SK-N-SH (cell line): Measurements from ENCODE around the gene RPS24.

Source experiments
- ELF1 ChIP-seq: IDR thresholded peaks from 2 replicates; pipeline ENCODE4 v1.4.0; 2012
- EP300 ChIP-seq, 2 experiments: IDR thresholded peaks; 2 replicates each; pipeline versions ENCODE4 v1.4.0 to v1.6.1; 2012; ENCODE audit warnings: borderline replicate concordance in 1 of 2, low read depth in 1 of 2, low read length in 1 of 2
- EZH2phosphoT487 ChIP-seq: fragments of 200-600 bp; sonication (generic); IDR thresholded peaks from 2 replicates; pipeline ENCODE4 v1.6.1; 2017; ENCODE audit warnings: low read depth, mixed run types, mild to moderate bottlenecking, antibody characterized with exemption, moderate library complexity, borderline replicate concordance
- MXI1 ChIP-seq: IDR thresholded peaks from 2 replicates; pipeline ENCODE4 v1.6.1; 2012; ENCODE audit warnings: mild to moderate bottlenecking, low read depth, low read length, improper control_type of control experiment
- RAD21 ChIP-seq: IDR thresholded peaks from 2 replicates; pipeline ENCODE4 v1.6.1; 2012; ENCODE audit warnings: mild to moderate bottlenecking, low read length
- RCOR1 ChIP-seq: fragments of 150-350 bp; IDR thresholded peaks from 2 replicates; pipeline ENCODE4 v1.6.1; 2017; ENCODE audit warnings: antibody characterized with exemption, low read length
- RFX5 ChIP-seq: IDR thresholded peaks from 2 replicates; pipeline ENCODE4 v1.6.1; 2012; ENCODE audit warnings: mild to moderate bottlenecking, improper control_type of control experiment, low read length
- TF ChIP-seq, protein P1 (sequence below): IDR thresholded peaks from 2 replicates; pipeline ENCODE4 v1.4.0; 2012; ENCODE audit warnings: low read depth, borderline replicate concordance
- TF ChIP-seq, protein P2 (sequence below): fragments of 200-600 bp; sonication (generic); IDR thresholded peaks from 2 replicates; pipeline ENCODE4 v1.6.1; 2017; ENCODE audit warnings: antibody characterized with exemption, mild to moderate bottlenecking, moderate library complexity
- TF ChIP-seq, protein P3 (sequence below): fragments of 150-350 bp; IDR thresholded peaks from 2 replicates; pipeline ENCODE4 v1.6.1; 2017; ENCODE audit warnings: antibody characterized with exemption, low read length, low read depth, borderline replicate concordance
- TF ChIP-seq, protein P4 (sequence below): IDR thresholded peaks from 2 replicates; pipeline ENCODE4 v1.4.0; 2012; ENCODE audit warnings: low read depth

DNA sequence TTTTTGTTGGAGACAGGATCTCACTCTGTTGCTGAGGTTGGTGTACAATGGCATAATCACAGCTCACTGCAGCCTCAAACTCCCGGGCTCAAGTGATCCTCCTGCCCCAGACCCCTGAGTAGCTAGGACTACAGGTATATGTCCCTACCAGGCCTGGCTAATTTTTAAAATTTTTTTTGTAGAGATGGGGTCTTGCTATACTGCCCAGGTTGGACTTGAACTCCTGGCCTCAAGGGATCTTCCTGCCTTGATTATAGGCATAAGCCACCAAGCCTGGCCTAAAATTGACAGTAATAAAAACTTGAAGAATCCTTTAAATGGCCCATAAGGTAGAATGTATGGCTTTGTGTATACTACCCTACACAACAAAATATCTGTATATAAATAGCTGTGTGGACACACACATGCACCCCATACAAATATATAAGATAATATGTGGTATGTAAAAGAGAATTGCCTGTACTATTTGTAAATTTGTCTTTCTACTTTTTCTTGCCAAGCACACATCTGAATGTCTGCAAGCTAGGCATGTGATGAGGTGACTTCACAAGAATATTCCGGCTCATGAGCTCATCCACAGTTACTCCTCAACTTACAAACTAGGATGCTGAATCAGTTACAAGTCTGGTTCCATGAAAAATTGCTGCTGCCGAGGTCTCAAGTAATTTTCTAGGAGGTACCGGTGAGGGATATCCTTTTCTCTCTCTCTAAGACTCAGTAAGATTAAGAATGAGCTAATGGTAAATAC lies 30.9 kb upstream of the RPS24 start:
- TF ChIP-seq, protein P1, sequence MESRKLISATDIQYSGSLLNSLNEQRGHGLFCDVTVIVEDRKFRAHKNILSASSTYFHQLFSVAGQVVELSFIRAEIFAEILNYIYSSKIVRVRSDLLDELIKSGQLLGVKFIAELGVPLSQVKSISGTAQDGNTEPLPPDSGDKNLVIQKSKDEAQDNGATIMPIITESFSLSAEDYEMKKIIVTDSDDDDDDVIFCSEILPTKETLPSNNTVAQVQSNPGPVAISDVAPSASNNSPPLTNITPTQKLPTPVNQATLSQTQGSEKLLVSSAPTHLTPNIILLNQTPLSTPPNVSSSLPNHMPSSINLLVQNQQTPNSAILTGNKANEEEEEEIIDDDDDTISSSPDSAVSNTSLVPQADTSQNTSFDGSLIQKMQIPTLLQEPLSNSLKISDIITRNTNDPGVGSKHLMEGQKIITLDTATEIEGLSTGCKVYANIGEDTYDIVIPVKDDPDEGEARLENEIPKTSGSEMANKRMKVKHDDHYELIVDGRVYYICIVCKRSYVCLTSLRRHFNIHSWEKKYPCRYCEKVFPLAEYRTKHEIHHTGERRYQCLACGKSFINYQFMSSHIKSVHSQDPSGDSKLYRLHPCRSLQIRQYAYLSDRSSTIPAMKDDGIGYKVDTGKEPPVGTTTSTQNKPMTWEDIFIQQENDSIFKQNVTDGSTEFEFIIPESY, result no peak
- TF ChIP-seq, protein P2, sequence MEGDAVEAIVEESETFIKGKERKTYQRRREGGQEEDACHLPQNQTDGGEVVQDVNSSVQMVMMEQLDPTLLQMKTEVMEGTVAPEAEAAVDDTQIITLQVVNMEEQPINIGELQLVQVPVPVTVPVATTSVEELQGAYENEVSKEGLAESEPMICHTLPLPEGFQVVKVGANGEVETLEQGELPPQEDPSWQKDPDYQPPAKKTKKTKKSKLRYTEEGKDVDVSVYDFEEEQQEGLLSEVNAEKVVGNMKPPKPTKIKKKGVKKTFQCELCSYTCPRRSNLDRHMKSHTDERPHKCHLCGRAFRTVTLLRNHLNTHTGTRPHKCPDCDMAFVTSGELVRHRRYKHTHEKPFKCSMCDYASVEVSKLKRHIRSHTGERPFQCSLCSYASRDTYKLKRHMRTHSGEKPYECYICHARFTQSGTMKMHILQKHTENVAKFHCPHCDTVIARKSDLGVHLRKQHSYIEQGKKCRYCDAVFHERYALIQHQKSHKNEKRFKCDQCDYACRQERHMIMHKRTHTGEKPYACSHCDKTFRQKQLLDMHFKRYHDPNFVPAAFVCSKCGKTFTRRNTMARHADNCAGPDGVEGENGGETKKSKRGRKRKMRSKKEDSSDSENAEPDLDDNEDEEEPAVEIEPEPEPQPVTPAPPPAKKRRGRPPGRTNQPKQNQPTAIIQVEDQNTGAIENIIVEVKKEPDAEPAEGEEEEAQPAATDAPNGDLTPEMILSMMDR, result no peak
- TF ChIP-seq RCOR1 (no peak), MXI1 (no peak), RAD21 (no peak), RFX5 (no peak), EZH2phosphoT487 (no peak), EP300 (IDR thresholded peaks at IDR 0.05; ENCODE audit: borderline replicate concordance in 1 of 2, low read depth in 1 of 2, low read length in 1 of 2) (no peak), ELF1 (no peak)
- TF ChIP-seq, protein P3, sequence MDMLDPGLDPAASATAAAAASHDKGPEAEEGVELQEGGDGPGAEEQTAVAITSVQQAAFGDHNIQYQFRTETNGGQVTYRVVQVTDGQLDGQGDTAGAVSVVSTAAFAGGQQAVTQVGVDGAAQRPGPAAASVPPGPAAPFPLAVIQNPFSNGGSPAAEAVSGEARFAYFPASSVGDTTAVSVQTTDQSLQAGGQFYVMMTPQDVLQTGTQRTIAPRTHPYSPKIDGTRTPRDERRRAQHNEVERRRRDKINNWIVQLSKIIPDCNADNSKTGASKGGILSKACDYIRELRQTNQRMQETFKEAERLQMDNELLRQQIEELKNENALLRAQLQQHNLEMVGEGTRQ, result no peak
- TF ChIP-seq, protein P4, sequence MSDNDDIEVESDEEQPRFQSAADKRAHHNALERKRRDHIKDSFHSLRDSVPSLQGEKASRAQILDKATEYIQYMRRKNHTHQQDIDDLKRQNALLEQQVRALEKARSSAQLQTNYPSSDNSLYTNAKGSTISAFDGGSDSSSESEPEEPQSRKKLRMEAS, result no peak
